NCI-H2196 (cell line): ENCODE results near the gene CUX1.
"Not testable (repeated sequence)": the region's sequence is repeated elsewhere in the genome, so short reads cannot be mapped to it uniquely, and the experiment has no call there.

Experiments
- DNase-seq: peaks from one replicate; lab custom pipeline; 2025; ENCODE audit not compliant: unreplicated experiment; lab: John Stamatoyannopoulos, UW

Gene CUX1

GRCh38 chr7:101975046-101975445 is 157.6 kb downstream of the CUX1 start:
- no peak for DNase-seq

GRCh38 chr7:101976411-101976810 is 159.0 kb downstream of the CUX1 start:
- no peak for DNase-seq

GRCh38 chr7:101977249-101977648 is 159.8 kb downstream of the CUX1 start:
- no peak for DNase-seq

- no peak for DNase-seq
Measured at GRCh38 chr7:101978683-101979082, 161.3 kb downstream of the CUX1 start.

- no peak for DNase-seq
Measured at GRCh38 chr7:101983147-101983811, 165.9 kb downstream of the CUX1 start.

- no peak for DNase-seq
Measured at GRCh38 chr7:101984133-101984879, 166.9 kb downstream of the CUX1 start.

GRCh38 chr7:101985057-101985902 is 167.9 kb downstream of the CUX1 start:
- no peak for DNase-seq

GRCh38 chr7:101985903-101986734 is 168.7 kb downstream of the CUX1 start:
- no peak for DNase-seq

GRCh38 chr7:101987494-101987893 is 170.1 kb downstream of the CUX1 start:
- DNase-seq: no peak

GRCh38 chr7:101988060-101988459 is 170.6 kb downstream of the CUX1 start:
- not testable (repeated sequence) for DNase-seq

- DNase-seq: no peak
Measured at GRCh38 chr7:101988513-101988912, 171.1 kb downstream of the CUX1 start.

GRCh38 chr7:101989101-101989500 is 171.7 kb downstream of the CUX1 start:
- no peak for DNase-seq

GRCh38 chr7:101990811-101991418 is 173.5 kb downstream of the CUX1 start:
- no peak for DNase-seq

- DNase-seq: no peak
Measured at GRCh38 chr7:101991860-101992259, 174.4 kb downstream of the CUX1 start.

- DNase-seq: no peak
Measured at GRCh38 chr7:101993311-101993710, 175.9 kb downstream of the CUX1 start.

- no peak for DNase-seq
Measured at GRCh38 chr7:101995121-101995520, 177.7 kb downstream of the CUX1 start.

GRCh38 chr7:101996131-101996691 is 178.8 kb downstream of the CUX1 start:
- DNase-seq: no peak

GRCh38 chr7:101996876-101997275 is 179.4 kb downstream of the CUX1 start:
- no peak for DNase-seq

GRCh38 chr7:101998029-101998905 is 180.8 kb downstream of the CUX1 start:
- DNase-seq: no peak
